Neutrophil (primary cell): Measurements from ENCODE around the gene TNP2.

Experiments used
- H3K27ac ChIP-seq: fragments of 200-600 bp; sonication (generic); 2 replicates; pipeline ENCODE4 v1.5.1; 2016; ENCODE audit warnings: mild to moderate bottlenecking, moderate library complexity
- H3K27me3 ChIP-seq: fragments of 200-600 bp; sonication (generic); 2 replicates; pipeline ENCODE4 v1.6.0; 2016; ENCODE audit warnings: mild to moderate bottlenecking
- H3K36me3 ChIP-seq: fragments of 200-600 bp; sonication (generic); 2 replicates; pipeline ENCODE4 v1.5.1; 2017
- H3K4me1 ChIP-seq, 2 experiments: fragments of 200-600 bp in 1 of 2; sonication (generic) in 1 of 2; 1 replicate in 1 of 2; 2 replicates in 1 of 2; pipeline versions ENCODE4 v1.5.1 to v1.6.1; 2013 to 2016; ENCODE audit warnings: low read depth in 1 of 2, low read length in 1 of 2, mild to moderate bottlenecking in 1 of 2, moderate library complexity in 1 of 2; ENCODE audit not compliant: control insufficient read depth in 1 of 2, insufficient read depth in 1 of 2
- H3K4me3 ChIP-seq, 2 experiments: fragments of 200-600 bp in 1 of 2; sonication (generic) in 1 of 2; 1 replicate in 1 of 2; 2 replicates in 1 of 2; pipeline ENCODE4 v1.5.1; 2013 to 2016; ENCODE audit warnings: low read depth in 1 of 2, low read length in 1 of 2, mild to moderate bottlenecking in 1 of 2, moderate library complexity in 1 of 2
- H3K9me3 ChIP-seq: fragments of 200-600 bp; sonication (generic); 2 replicates; pipeline ENCODE4 v1.5.1; 2016
- CTCF ChIP-seq: fragments of 200-600 bp; sonication (generic); IDR thresholded peaks from 2 replicates; pipeline ENCODE4 v1.5.1; 2016; ENCODE audit warnings: antibody characterized with exemption

The TNP2 gene

GRCh38 chr16:11298143-11298900, 29.2 kb upstream of the TNP2 start:
- peak overlapping the region; percentile 29 for H3K27ac ChIP-seq
- no peaks in the 10 kb centered on the region for H3K36me3 ChIP-seq
- peaks cover 11 to 13% of the 10 kb centered on the region in 2 experiments for H3K4me1 ChIP-seq
- no peak for TF ChIP-seq CTCF
- no peak overlapping the region for H3K4me3 ChIP-seq
- no peaks in the 10 kb centered on the region for H3K9me3 ChIP-seq
- H3K27me3 ChIP-seq, result no peaks in the 10 kb centered on the region

GRCh38 chr16:11297492-11298142, 28.5 kb upstream of the TNP2 start:
- Histone ChIP-seq H3K4me3 (peak overlapping the region in 1 of 2 experiments; percentile 32), H3K36me3 (no peaks in the 10 kb centered on the region), H3K4me1 (peaks cover 11 to 13% of the 10 kb centered on the region in 2 experiments), H3K9me3 (no peaks in the 10 kb centered on the region), H3K27ac (peak overlapping the region; percentile 29), H3K27me3 (no peaks in the 10 kb centered on the region)
- no peak for TF ChIP-seq CTCF

GRCh38 chr16:11296706-11297491, 27.8 kb upstream of the TNP2 start:
- TF ChIP-seq CTCF, result no peak
- H3K4me3 ChIP-seq, result peak overlapping the region in 1 of 2 experiments; percentile 32

GRCh38 chr16:11296351-11296705, 27.2 kb upstream of the TNP2 start:
- no peaks in the 10 kb centered on the region for H3K27me3 ChIP-seq
- no peaks in the 10 kb centered on the region for H3K36me3 ChIP-seq
- H3K4me1 ChIP-seq, result peaks cover 11 to 13% of the 10 kb centered on the region in 2 experiments
- no peak for TF ChIP-seq CTCF
- no peak overlapping the region for H3K27ac ChIP-seq
- no peak overlapping the region for H3K4me3 ChIP-seq
- H3K9me3 ChIP-seq, result no peaks in the 10 kb centered on the region

More at GRCh38 chr16:11296706-11297491, 27.8 kb upstream of the TNP2 start:
- Histone ChIP-seq H3K27me3 (no peaks in the 10 kb centered on the region), H3K36me3 (no peaks in the 10 kb centered on the region), H3K27ac (no peak overlapping the region), H3K4me1 (peaks cover 11 to 13% of the 10 kb centered on the region in 2 experiments), H3K9me3 (no peaks in the 10 kb centered on the region)

GRCh38 chr16:11295672-11296071, 26.5 kb upstream of the TNP2 start:
- TF ChIP-seq CTCF, result no peak
- no peaks in the 10 kb centered on the region for H3K9me3 ChIP-seq
- H3K4me1 ChIP-seq, result peaks cover 11 to 13% of the 10 kb centered on the region in 2 experiments
- no peaks in the 10 kb centered on the region for H3K27me3 ChIP-seq
- H3K27ac ChIP-seq, result no peak overlapping the region
- no peaks in the 10 kb centered on the region for H3K36me3 ChIP-seq
- no peak overlapping the region for H3K4me3 ChIP-seq
